OCI-LY7 (cell line): ENCODE results near the gene COL18A1. TPM values are rescaled to one million over a fixed set of nuclear protein-coding genes. Genes with fewer than 3 reads are reported as not detected.

ENCODE experiments used
- BruUV-seq: library from RNA; stranded (reverse); fragments of 400-500 nt; replicated peaks from 2 replicates; lab custom pipeline; 2021; lab: Mats Ljungman, UMichigan
- CTCF ChIA-PET: fragments of 300-600 bp; sonication (Branson Sonifier 250); formaldehyde crosslinking; loops from one replicate; lab custom pipeline; 2022; ENCODE audit warnings: antibody characterized with exemption; ENCODE audit not compliant: unreplicated experiment; lab: Charles Lee
- POLR2A ChIA-PET: fragments of 300-600 bp; sonication (Branson Sonifier 250); formaldehyde crosslinking; loops from one replicate; lab custom pipeline; 2022; ENCODE audit warnings: antibody characterized with exemption; lab: Charles Lee
- DNase-seq: peaks from one replicate; pipeline ENCODE4 v3.0.0-alpha.2; 2015; ENCODE audit warnings: low spot score
- H2AFZ ChIP-seq: fragments of 200-600 bp; sonication (generic), shearing (Covaris generic); 2 replicates; pipeline ENCODE4 v1.6.1; 2014; ENCODE audit warnings: mild to moderate bottlenecking, antibody characterized with exemption, low read length, moderate library complexity
- H3K27ac ChIP-seq: fragments of 200-600 bp; sonication (generic); 2 replicates; pipeline ENCODE4 v1.5.1; 2014; ENCODE audit warnings: mixed run types, low read depth, mild to moderate bottlenecking, moderate library complexity, low read length, inconsistent platforms; ENCODE audit not compliant: poor library complexity, severe bottlenecking
- H3K36me3 ChIP-seq: fragments of 200-600 bp; sonication (generic); 2 replicates; pipeline ENCODE4 v1.6.1; 2014; ENCODE audit warnings: mild to moderate bottlenecking, antibody characterized with exemption, low read length, moderate library complexity, mixed read lengths; ENCODE audit not compliant: insufficient read depth
- H3K4me1 ChIP-seq: fragments of 200-600 bp; sonication (generic); 2 replicates; pipeline ENCODE4 v1.5.1; 2014; ENCODE audit warnings: mild to moderate bottlenecking, low read length; ENCODE audit not compliant: insufficient read depth, poor library complexity, severe bottlenecking
- H3K4me2 ChIP-seq: fragments of 200-600 bp; sonication (generic); 2 replicates; pipeline ENCODE4 v1.6.1; 2014; ENCODE audit warnings: mild to moderate bottlenecking, low read length
- H3K4me3 ChIP-seq: fragments of 200-600 bp; sonication (generic); 2 replicates; pipeline ENCODE4 v1.5.1; 2014; ENCODE audit warnings: mild to moderate bottlenecking, low read depth, low read length; ENCODE audit not compliant: poor library complexity, severe bottlenecking
- H3K79me2 ChIP-seq: fragments of 200-600 bp; sonication (generic); 2 replicates; pipeline ENCODE4 v1.6.1; 2016; ENCODE audit warnings: low read depth, mild to moderate bottlenecking, low read length, moderate library complexity, mixed read lengths; ENCODE audit not compliant: insufficient read depth
- H3K9me2 ChIP-seq: fragments of 200-600 bp; sonication (generic); 2 replicates; pipeline ENCODE4 v1.6.1; 2016; ENCODE audit warnings: mild to moderate bottlenecking, low read length, mixed read lengths; ENCODE audit not compliant: insufficient read depth
- H3K9me3 ChIP-seq: fragments of 200-600 bp; sonication (generic); 2 replicates; pipeline ENCODE4 v1.6.1; 2014; ENCODE audit warnings: mild to moderate bottlenecking, mixed run types, low read length, mixed read lengths
- H4K20me1 ChIP-seq: fragments of 200-600 bp; sonication (generic); 2 replicates; pipeline ENCODE4 v1.6.1; 2014; ENCODE audit warnings: mild to moderate bottlenecking, antibody characterized with exemption, low read length, moderate library complexity, mixed read lengths; ENCODE audit not compliant: insufficient read depth
- EZH2phosphoT487 ChIP-seq: fragments of 200-600 bp; sonication (generic); IDR thresholded peaks from 2 replicates; pipeline ENCODE4 v1.6.1; 2018; ENCODE audit warnings: low read depth, borderline replicate concordance, mild to moderate bottlenecking, mixed run types, antibody characterized with exemption, low read length, moderate library complexity, mixed read lengths
- intact Hi-C: fragments of 100-400 bp; cut with micrococcal nuclease; formaldehyde crosslinking; loops from one replicate; pipeline ENCODE4 v1.10.0; 2022; ENCODE audit not compliant: unreplicated experiment
- total RNA-seq, 2 experiments: library from RNA; depleted of rRNA in 1 of 2; stranded (reverse); fragments of >200 nt in 1 of 2; shearing (Covaris generic) in 1 of 2; gene quantifications; 2 replicates each; pipeline ENCODE4 v1.2.3, GENCODE V29; 2014 to 2022
- TF ChIP-seq, protein P1 (sequence below): fragments of 200-600 bp; sonication (generic); conservative IDR thresholded peaks from 2 replicates; pipeline ENCODE4 v1.5.1; 2014; ENCODE audit warnings: mild to moderate bottlenecking, antibody characterized with exemption, low read length, moderate library complexity, mixed read lengths

COL18A1 gene
- total RNA-seq, 2 experiments from 2014 or later = 0.23 to 7.4 TPM

GRCh38 chr21:45428534-45428933, 23.6 kb downstream of the COL18A1 start:
- no peaks in the 10 kb centered on the region for H3K79me2 ChIP-seq
- no peaks in the 10 kb centered on the region for H4K20me1 ChIP-seq
- no TSS peak for BruUV-seq
- H3K27ac ChIP-seq = no peak overlapping the region
- H3K4me3 ChIP-seq = no peak overlapping the region
- H3K4me1 ChIP-seq = no peaks in the 10 kb centered on the region
- intact Hi-C loops = no loop called here
- H2AFZ ChIP-seq = no peak overlapping the region
- H3K9me3 ChIP-seq = no peaks in the 10 kb centered on the region
- no peaks in the 10 kb centered on the region for H3K36me3 ChIP-seq
- DNase-seq = no peak
- TF ChIP-seq EZH2phosphoT487 = no peak
- TF ChIP-seq, protein P1, sequence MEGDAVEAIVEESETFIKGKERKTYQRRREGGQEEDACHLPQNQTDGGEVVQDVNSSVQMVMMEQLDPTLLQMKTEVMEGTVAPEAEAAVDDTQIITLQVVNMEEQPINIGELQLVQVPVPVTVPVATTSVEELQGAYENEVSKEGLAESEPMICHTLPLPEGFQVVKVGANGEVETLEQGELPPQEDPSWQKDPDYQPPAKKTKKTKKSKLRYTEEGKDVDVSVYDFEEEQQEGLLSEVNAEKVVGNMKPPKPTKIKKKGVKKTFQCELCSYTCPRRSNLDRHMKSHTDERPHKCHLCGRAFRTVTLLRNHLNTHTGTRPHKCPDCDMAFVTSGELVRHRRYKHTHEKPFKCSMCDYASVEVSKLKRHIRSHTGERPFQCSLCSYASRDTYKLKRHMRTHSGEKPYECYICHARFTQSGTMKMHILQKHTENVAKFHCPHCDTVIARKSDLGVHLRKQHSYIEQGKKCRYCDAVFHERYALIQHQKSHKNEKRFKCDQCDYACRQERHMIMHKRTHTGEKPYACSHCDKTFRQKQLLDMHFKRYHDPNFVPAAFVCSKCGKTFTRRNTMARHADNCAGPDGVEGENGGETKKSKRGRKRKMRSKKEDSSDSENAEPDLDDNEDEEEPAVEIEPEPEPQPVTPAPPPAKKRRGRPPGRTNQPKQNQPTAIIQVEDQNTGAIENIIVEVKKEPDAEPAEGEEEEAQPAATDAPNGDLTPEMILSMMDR = no peak
- CTCF ChIA-PET = no interaction called here
- no peak overlapping the region for H3K4me2 ChIP-seq
- POLR2A ChIA-PET = no interaction called here
- no peaks in the 10 kb centered on the region for H3K9me2 ChIP-seq

DNA sequence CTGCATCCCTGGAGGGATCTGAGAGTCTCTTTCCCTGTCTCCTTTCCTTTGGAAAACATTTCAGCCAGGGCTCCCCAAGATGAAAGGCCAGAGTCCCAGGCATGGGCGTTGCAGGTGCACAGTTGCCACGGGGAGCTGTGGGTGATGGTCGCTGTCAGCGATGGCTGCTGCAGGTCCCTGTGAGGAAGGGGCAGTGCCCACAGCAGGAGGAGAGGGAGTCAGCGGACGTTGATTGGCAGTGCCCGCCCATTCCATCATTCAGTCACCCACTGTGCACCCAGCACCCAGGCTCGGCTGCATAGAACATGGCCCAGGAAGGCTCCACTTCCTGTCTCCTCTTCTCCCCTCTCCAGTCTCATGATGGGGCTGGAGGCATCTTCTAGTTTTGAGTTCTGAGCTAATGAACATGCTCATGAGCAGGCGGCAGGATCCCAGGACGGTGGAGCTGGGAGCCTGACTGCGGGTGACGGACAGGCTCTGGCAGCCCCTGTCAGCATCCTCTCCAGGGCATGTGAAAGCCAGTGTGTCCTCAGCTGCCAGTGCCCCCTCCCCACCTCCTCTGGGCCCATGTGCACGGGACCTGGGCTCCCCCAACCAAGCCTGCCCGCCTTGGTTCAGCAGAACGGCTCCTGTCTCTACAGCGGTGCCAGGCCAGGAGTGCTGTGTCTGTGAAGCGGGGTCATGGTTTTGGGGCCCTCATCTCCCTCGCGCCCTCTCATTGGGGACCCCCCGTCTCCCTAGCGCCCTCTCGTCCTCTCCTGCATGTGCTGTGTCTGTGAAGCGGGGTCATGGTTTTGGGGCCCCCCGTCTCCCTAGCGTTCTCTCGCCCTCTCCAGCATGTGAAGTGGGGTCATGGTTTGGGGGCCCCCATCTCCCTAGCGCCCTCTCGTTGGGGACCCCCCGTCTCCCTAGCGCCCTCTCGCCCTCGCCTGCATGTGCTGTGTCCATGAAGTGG, 24.5 kb downstream of the COL18A1 start:
- POLR2A ChIA-PET = no interaction called here
- BruUV-seq = no TSS peak
- Histone ChIP-seq H4K20me1 (no peaks in the 10 kb centered on the region), H2AFZ (no peak overlapping the region), H3K4me2 (no peak overlapping the region), H3K4me3 (no peak overlapping the region), H3K79me2 (no peaks in the 10 kb centered on the region), H3K27ac (no peak overlapping the region), H3K36me3 (no peaks in the 10 kb centered on the region), H3K9me2 (no peaks in the 10 kb centered on the region), H3K4me1 (no peaks in the 10 kb centered on the region), H3K9me3 (no peaks in the 10 kb centered on the region)
- DNase-seq = no peak
- intact Hi-C loops = no loop called here
- CTCF ChIA-PET = no interaction called here
- no peak for TF ChIP-seq EZH2phosphoT487

- intact Hi-C loops = no loop called here
- no peaks in the 10 kb centered on the region for H3K4me1 ChIP-seq
- no peaks in the 10 kb centered on the region for H3K9me3 ChIP-seq
- no peak for DNase-seq
- no peaks in the 10 kb centered on the region for H3K79me2 ChIP-seq
- H3K9me2 ChIP-seq = no peaks in the 10 kb centered on the region
- no TSS peak for BruUV-seq
- no peak overlapping the region for H2AFZ ChIP-seq
- H3K4me2 ChIP-seq = no peak overlapping the region
- ChIA-PET CTCF (no interaction called here), POLR2A (no interaction called here)
- no peaks in the 10 kb centered on the region for H3K36me3 ChIP-seq
- no peaks in the 10 kb centered on the region for H4K20me1 ChIP-seq
- H3K4me3 ChIP-seq = no peak overlapping the region
- no peak overlapping the region for H3K27ac ChIP-seq
- no peak for TF ChIP-seq EZH2phosphoT487
- TF ChIP-seq, protein P1 = no peak
Observed at GRCh38 chr21:45430521-45431501, 25.8 kb downstream of the COL18A1 start.
